ENCODE data around the gene REXO2.

- TF ChIP-seq CTCF (IDR thresholded peaks at IDR 0.05), result no peak
- TF ChIP-seq POLR2A (IDR thresholded peaks at IDR 0.05), result no peak
- no peak for TF ChIP-seq POLR2AphosphoS5 (IDR thresholded peaks at IDR 0.05)
Measured at GRCh38 chr11:114440971-114441763, 1.9 kb downstream of the REXO2 start.

Measured in gastroesophageal sphincter (tissue), 3 donors.